HG03432 (cell line): Measurements from ENCODE around the gene WNT7B.

Experiments
- ATAC-seq: cut with Tn5 transposase; IDR thresholded peaks from one replicate; pipeline ENCODE4 v1.9.1; 2021; ENCODE audit warnings: mild to moderate bottlenecking, moderate library complexity; ENCODE audit not compliant: unreplicated experiment

Gene WNT7B

DNA sequence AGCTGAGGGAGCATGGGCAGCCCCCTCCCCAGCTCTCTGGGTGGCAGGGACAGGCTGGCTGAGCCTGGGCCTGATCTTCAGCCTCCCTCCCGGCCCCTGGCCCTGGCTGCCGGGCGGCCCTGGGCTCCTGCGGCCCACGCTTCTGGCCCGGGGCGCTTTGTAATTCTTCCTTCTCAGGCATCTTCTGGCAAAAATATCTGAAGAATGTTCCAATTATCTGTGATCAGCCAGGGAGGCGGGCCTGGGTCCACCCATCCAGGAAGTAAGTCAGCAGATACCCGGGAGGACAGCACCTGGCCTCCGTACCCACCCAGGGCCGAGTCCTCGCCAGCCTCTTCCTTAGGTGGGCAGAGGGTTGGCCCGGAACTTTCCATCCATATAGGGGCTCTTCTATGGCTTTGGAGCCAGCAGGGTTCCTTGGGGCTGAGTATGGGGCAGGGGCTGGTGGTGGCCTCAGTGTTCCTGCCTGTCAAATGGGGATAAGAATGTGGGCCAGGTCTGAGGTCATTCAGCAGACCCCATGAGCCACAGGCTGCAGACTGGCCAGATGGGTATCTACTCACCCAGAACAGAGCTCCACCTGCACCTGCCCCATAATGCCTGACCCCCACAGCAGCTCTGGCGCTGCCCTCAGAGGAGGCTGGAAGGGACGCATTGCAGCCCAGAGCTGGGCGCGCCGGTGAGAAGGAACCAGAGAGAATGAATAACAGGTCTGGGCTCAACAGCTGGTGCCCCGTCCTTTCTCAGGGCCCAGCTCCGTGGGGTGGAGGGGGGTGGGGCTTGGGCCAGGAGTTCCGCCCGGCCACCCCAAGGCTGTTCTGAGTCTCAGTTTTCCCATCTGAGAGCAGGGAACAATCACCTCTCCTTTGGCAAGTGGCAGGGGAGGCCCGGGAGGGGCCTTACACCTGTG is 16.2 kb downstream of the WNT7B start:
- no peak for ATAC-seq

GRCh38 chr22:45959719-45960476 is 17.1 kb downstream of the WNT7B start:
- no peak for ATAC-seq

- ATAC-seq = no peak
These were observed 18.0 kb downstream of the WNT7B start for GRCh38 chr22:45958971-45959370.

DNA sequence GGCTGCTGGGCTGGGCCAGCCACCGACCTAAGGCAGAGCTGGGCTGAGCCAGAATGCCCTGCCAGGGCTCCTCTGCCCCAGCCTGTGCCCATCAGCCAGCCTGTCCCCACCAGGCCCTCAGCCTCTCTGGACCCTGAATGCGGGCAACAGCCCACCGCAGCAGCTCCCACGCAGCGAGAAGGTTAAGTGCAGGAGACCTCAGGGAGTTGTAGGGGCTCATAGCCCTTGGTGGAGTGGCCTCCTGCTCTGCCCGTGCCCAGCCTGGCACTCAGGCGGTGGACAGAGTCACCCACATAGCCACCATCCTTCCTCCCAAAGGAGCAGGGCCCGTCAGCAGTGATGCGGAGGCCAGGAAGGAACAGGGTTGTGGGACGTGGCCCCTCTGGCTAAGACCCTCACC is 19.1 kb downstream of the WNT7B start:
- no peak for ATAC-seq

DNA sequence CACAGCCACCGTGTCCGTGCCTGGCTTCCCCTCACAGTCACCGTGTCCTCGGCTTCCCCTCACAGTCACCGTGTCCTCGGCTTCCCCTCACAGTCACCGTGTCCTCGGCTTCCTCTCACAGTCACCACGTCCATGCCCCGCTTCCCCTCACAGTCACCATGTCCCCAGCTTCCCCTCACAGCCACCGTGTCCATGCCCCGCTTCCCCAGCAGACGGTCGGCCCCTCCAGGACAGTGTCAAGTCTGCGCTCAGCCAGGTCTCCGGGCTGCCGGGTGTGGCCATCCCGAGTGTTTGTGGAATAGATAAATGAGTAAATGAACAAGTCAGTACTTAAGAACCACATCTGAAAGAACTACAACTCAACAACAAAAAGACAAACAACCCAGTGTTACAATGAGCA is 23.8 kb downstream of the WNT7B start:
- ATAC-seq = no peak

- no peak for ATAC-seq
These were observed 24.4 kb downstream of the WNT7B start for GRCh38 chr22:45952553-45952952.

GRCh38 chr22:45952151-45952550 is 24.8 kb downstream of the WNT7B start:
- no peak for ATAC-seq

GRCh38 chr22:45949891-45950290 is 27.1 kb downstream of the WNT7B start:
- ATAC-seq = no peak

DNA sequence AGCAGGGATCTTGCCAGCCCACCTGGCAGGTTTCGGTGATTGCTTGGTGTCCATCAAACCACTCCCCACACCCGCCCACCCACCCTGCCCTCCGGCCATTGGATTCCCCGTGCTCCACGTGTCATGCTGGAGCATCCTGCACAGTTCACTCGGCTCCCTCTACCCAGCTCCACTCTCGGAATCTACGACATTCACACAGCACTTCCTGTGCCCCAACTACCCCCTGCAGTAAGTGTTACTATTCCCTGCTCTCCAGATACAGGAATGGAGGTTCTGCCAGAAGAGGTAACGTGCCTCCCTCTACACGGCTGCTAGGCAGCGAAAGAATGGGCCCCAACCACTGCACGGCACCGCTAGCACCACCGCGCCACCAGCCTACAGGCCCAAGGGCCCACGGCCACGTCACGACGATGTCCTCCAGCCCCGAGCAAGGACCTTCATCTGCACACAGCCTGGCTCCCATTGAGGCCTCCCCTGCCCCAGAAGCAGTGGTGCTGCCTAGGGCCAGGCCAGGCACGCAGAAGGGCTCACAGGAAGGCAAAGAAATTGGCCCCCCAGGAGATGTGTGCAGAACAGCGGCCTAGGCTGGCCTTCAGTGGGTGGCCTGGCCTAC is 27.6 kb downstream of the WNT7B start:
- no peak for ATAC-seq

- ATAC-seq = no peak
These were observed 28.8 kb downstream of the WNT7B start for GRCh38 chr22:45948081-45948648.

- ATAC-seq = no peak
These were observed 30.0 kb downstream of the WNT7B start for GRCh38 chr22:45946805-45947600.

- ATAC-seq = no peak
These were observed 31.3 kb downstream of the WNT7B start for GRCh38 chr22:45945621-45946106.

DNA sequence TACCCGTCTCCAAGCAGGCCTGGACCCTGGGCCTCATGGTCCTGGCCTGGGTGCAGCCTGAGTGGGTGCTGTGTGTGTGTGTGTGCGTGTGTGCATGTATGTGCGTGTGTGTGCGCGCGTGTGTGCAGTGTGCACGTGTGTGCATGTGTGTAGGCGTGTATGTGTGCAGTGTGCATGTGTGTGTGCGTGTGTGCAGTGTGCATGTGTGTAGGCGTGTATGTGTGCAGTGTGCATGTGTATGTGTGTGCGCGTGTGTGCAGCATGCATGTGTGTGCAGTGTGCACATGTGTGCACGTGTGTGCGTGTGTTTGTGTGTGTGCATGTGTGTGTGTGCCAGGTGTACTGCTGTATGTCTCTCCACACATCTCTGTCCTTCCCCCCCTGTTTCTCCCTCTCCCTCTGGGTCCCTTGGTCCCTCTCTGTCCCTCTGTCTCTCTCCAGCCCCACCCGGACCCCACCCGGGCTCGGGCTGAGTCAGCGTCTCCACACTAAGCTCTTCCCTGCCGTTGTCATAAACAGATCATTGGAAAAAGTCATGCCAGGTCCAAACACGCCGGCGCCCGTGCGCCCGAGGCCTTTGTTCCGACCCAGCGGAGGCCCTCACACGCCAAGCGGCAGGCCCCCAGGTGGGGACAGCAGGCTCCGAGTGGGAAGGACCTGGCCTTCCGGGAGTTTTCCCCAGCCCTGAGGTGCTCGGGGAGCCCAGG is 34.0 kb downstream of the WNT7B start:
- no peak for ATAC-seq

DNA sequence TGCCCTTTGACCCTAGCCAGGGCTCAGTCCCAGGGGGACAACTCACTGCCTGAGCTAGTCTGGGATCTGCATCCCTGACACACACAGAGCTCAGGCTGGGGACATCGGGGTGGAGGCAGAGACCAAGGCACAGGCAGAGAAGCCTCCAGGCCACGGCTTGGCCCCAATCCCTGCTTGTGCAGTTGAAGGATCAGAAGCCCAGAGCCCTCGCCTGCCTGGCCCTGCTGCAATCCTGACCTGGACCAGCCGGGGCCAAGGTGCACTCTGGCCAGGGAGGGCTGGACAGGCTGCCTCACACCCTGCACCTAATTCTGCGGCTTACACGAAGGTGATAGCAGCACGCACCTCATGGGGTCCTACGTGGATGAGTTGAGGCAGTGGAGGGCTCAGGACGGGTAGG is 34.6 kb downstream of the WNT7B start:
- ATAC-seq = no peak

DNA sequence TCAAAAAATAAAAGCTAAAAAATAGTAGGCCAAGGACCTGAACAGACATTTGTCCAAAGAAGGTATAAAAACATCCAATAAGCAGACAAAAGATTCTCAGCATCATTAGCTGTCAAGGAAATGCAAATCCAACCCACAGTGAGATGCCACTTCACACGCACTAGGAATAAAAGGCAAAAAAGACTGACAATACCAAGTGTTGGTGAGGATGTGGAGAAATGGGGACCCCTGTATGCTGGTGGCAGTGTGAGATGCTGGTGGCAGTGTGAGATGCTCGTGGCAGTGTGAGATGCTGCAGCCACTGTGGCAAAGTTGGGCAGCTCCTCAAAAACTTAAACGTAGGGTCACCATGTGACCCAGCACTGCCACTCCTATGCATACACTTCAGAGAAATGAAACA is 38.0 kb downstream of the WNT7B start:
- ATAC-seq = no peak

DNA sequence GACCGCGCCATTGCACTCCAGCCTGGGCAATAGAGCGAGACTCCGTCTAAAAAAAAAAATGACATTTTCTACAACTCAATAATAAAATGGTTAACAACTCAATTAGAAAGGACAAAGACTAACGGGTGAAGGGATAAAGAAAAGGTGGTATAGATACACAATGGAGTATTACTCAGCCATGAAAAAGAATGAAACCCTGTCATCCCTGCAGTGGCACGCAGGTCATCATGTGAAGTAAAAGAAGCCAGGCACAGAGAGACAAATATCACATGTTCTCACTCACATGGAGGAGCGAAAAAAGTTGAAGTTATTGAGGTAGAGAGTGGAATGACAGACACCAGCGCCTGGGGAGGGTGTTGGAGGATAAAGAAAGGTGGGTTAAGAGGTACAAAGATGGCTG is 39.0 kb downstream of the WNT7B start:
- ATAC-seq = no peak

GRCh38 chr22:45935573-45935972 is 41.4 kb downstream of the WNT7B start:
- no peak for ATAC-seq

- ATAC-seq = no peak
These were observed 42.2 kb downstream of the WNT7B start for GRCh38 chr22:45934659-45935341.

DNA sequence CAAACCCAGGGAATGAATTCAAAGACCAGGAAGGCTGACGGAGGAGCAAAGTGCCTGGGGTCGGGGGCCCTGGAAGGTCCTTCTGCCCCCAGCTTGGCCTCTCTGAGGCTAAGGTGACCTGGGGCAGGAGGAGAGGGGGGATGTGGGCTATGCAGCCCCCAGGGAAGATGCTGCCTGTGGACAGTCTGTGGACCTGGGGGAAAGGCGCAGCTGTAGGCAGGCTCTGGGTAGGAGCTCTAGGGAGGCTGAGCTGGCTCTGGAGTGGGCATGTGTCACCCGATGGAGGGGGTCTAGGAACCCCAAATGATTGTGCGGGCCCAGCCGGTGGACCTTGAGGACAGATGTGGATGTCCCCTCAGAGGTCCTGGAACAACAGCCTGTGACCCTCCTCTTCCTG is 42.8 kb downstream of the WNT7B start:
- ATAC-seq = no peak
